WTC11 (cell line): Measurements from ENCODE around the gene SHROOM3. TPM values are rescaled to one million over a fixed set of nuclear protein-coding genes. Genes with fewer than 3 reads are reported as not detected.

Experiments
- ATAC-seq: fragments of 200-7000 bp; cut with Tn5 transposase; 2 replicates; pipeline ENCODE4 v1.10.0; 2021; ENCODE audit warnings: mild to moderate bottlenecking, moderate library complexity
- CTCF ChIA-PET: fragments of 300-600 bp; sonication (Branson Sonifier 250); formaldehyde crosslinking; loops from one replicate; lab custom pipeline; 2021; ENCODE audit warnings: antibody characterized with exemption; lab: Charles Lee
- POLR2A ChIA-PET: fragments of 350-600 bp; sonication (Branson Sonifier 250); formaldehyde crosslinking; loops from one replicate; lab custom pipeline; 2021; ENCODE audit warnings: antibody characterized with exemption; lab: Charles Lee
- DNase-seq: peaks from one replicate; pipeline ENCODE4 v3.0.0; 2021; ENCODE audit warnings: low spot score
- H3K27ac Mint-ChIP-seq: 2 replicates; pipeline ENCODE4 v1.8.0; 2021; ENCODE audit warnings: mixed read lengths
- H3K27me3 Mint-ChIP-seq: 2 replicates; pipeline ENCODE4 v1.8.0; 2021; ENCODE audit warnings: low read depth, mild to moderate bottlenecking, moderate library complexity, mixed read lengths
- H3K36me3 Mint-ChIP-seq: 2 replicates; pipeline ENCODE4 v1.8.0; 2021; ENCODE audit warnings: mixed read lengths
- H3K4me1 Mint-ChIP-seq: 2 replicates; pipeline ENCODE4 v1.8.0; 2022; ENCODE audit warnings: mixed read lengths
- H3K4me3 Mint-ChIP-seq: 2 replicates; pipeline ENCODE4 v1.8.0; 2021; ENCODE audit warnings: mild to moderate bottlenecking, moderate library complexity, mixed read lengths
- H3K9me3 Mint-ChIP-seq: 2 replicates; pipeline ENCODE4 v1.8.0; 2021; ENCODE audit warnings: mixed read lengths
- GRHL2 ChIP-seq: fragments of 250-450 bp; sonication (Bioruptor Pico); IDR thresholded peaks from 2 replicates; pipeline ENCODE4 v1.8.0; 2022; ENCODE audit warnings: mild to moderate bottlenecking, moderate library complexity; ENCODE audit not compliant: insufficient replicate concordance, severe bottlenecking
- HMGXB4 ChIP-seq: sonication (generic); formaldehyde crosslinking; IDR thresholded peaks from 2 replicates; pipeline ENCODE4 v1.8.1; 2023; ENCODE audit warnings: mild to moderate bottlenecking, moderate library complexity, missing genetic modification reagents
- JUN ChIP-seq: sonication (generic); formaldehyde crosslinking; IDR thresholded peaks from 2 replicates; pipeline ENCODE4 v1.8.0; 2023; ENCODE audit warnings: mild to moderate bottlenecking, missing genetic modification reagents
- NFYB ChIP-seq: sonication (generic); formaldehyde crosslinking; conservative IDR thresholded peaks from 2 replicates; pipeline ENCODE4 v1.8.0; 2022; ENCODE audit warnings: low read depth, missing genetic modification reagents
- PRDM15 ChIP-seq: sonication (generic); formaldehyde crosslinking; IDR thresholded peaks from 2 replicates; pipeline ENCODE4 v1.8.0; 2022; ENCODE audit warnings: missing genetic modification reagents
- PRRX2 ChIP-seq: fragments of 250-450 bp; sonication (Bioruptor Pico); IDR thresholded peaks from 2 replicates; pipeline ENCODE4 v1.8.0; 2021; ENCODE audit warnings: mild to moderate bottlenecking
- RELA ChIP-seq: sonication (generic); formaldehyde crosslinking; IDR thresholded peaks from 2 replicates; pipeline ENCODE4 v1.8.1; 2022; ENCODE audit warnings: missing genetic modification reagents, mild to moderate bottlenecking, borderline replicate concordance
- SP1 ChIP-seq: sonication (generic); formaldehyde crosslinking; conservative IDR thresholded peaks from 2 replicates; pipeline ENCODE4 v1.8.1; 2022; ENCODE audit warnings: missing genetic modification reagents
- TEAD4 ChIP-seq: sonication (generic); formaldehyde crosslinking; IDR thresholded peaks from 2 replicates; pipeline ENCODE4 v1.8.0; 2022; ENCODE audit warnings: mild to moderate bottlenecking, missing genetic modification reagents
- USF2 ChIP-seq: sonication (generic); formaldehyde crosslinking; IDR thresholded peaks from 2 replicates; pipeline ENCODE4 v1.8.1; 2023; ENCODE audit warnings: mild to moderate bottlenecking, missing genetic modification reagents, moderate library complexity
- ZBTB21 ChIP-seq: sonication (generic); formaldehyde crosslinking; IDR thresholded peaks from 2 replicates; pipeline ENCODE4 v1.8.1; 2023; ENCODE audit warnings: mild to moderate bottlenecking, missing genetic modification reagents, borderline replicate concordance
- ZNF138 ChIP-seq: sonication (generic); formaldehyde crosslinking; conservative IDR thresholded peaks from 2 replicates; pipeline ENCODE4 v1.8.1; 2022; ENCODE audit warnings: mild to moderate bottlenecking, moderate library complexity, missing genetic modification reagents
- ZNF219 ChIP-seq: sonication (generic); formaldehyde crosslinking; IDR thresholded peaks from 2 replicates; pipeline ENCODE4 v1.8.0; 2023; ENCODE audit warnings: missing genetic modification reagents, mild to moderate bottlenecking, borderline replicate concordance
- ZNF281 ChIP-seq: sonication (generic); formaldehyde crosslinking; IDR thresholded peaks from 2 replicates; pipeline ENCODE4 v1.8.0; 2023; ENCODE audit warnings: mild to moderate bottlenecking, missing genetic modification reagents
- ZNF532 ChIP-seq: fragments of 250-450 bp; sonication (Bioruptor Pico); IDR thresholded peaks from 2 replicates; pipeline ENCODE4 v1.9.0; 2021; ENCODE audit warnings: mild to moderate bottlenecking, borderline replicate concordance
- ZNF671 ChIP-seq: fragments of 250-450 bp; sonication (Bioruptor Pico); IDR thresholded peaks from 2 replicates; pipeline ENCODE4 v1.8.0; 2021; ENCODE audit warnings: mild to moderate bottlenecking
- total RNA-seq: library from RNA; stranded (reverse); gene quantifications from 3 replicates; pipeline ENCODE4 v1.2.3, GENCODE V29; 2021
- TF ChIP-seq, protein P1 (sequence below): fragments of 250-450 bp; sonication (Bioruptor Pico); IDR thresholded peaks from 2 replicates; pipeline ENCODE4 v1.9.0; 2021; ENCODE audit warnings: mild to moderate bottlenecking
- TF ChIP-seq, protein P2 (sequence below): sonication (generic); formaldehyde crosslinking; IDR thresholded peaks from 2 replicates; pipeline ENCODE4 v1.8.1; 2022; ENCODE audit warnings: mild to moderate bottlenecking, moderate library complexity, missing genetic modification reagents

Gene SHROOM3
- total RNA-seq, 1 experiment from 2014 or later: 71.9 TPM

- TF ChIP-seq HMGXB4 (CRISPR knock-in tag): no peak
- TF ChIP-seq GRHL2 (CRISPR knock-in tag): no peak
- no peak for TF ChIP-seq ZNF281 (CRISPR knock-in tag)
- TF ChIP-seq SP1 (CRISPR knock-in tag): no peak
- TF ChIP-seq PRDM15 (CRISPR knock-in tag): no peak
- TF ChIP-seq USF2 (CRISPR knock-in tag): no peak
- TF ChIP-seq PRRX2 (CRISPR knock-in tag): no peak
- TF ChIP-seq RELA (CRISPR knock-in tag): no peak
- no peak for TF ChIP-seq JUN (CRISPR knock-in tag)
- TF ChIP-seq NFYB: no peak
Observed at GRCh38 chr4:76489686-76490161, 54.7 kb downstream of the SHROOM3 start (continued).

DNA sequence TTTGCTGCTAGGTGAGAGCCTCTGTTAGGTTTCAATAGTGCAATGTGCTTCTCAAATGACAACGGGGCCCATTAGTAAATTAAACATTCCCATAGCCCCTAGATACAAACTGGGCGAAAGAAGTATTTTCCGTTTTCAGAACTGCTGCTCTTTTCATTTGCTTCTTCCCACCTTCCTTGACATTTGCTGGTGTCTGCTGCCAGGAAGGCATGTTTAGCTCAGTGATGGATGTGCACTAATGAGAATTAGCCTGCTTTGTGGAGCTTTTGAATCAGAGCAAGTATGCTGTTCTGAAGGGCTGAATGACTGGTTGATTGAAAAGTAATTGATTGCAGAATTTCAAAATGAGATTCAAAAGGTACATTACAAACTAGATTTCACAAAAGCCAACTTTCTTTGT, 57.0 kb downstream of the SHROOM3 start:
- Mint-ChIP-seq H3K4me1 (peaks cover 15% of the 10 kb centered on the region), H3K27me3 (no peaks in the 10 kb centered on the region), H3K27ac (no peak overlapping the region), H3K36me3 (peaks cover 6% of the 10 kb centered on the region; the same call in 1 of the 2 replicates), H3K9me3 (peaks cover 6% of the 10 kb centered on the region), H3K4me3 (no peak overlapping the region)
- ATAC-seq (no peak), DNase-seq (no peak)
- ChIA-PET POLR2A (no interaction called here), CTCF (interaction anchor here (0.5 kb wide), 1 partner anchor 16 kb away, joined by 3 read pairs; no protein-coding TSS in a partner anchor)
- TF ChIP-seq ZBTB21 (CRISPR knock-in tag): no peak
- no peak for TF ChIP-seq ZNF671
- TF ChIP-seq, protein P1, sequence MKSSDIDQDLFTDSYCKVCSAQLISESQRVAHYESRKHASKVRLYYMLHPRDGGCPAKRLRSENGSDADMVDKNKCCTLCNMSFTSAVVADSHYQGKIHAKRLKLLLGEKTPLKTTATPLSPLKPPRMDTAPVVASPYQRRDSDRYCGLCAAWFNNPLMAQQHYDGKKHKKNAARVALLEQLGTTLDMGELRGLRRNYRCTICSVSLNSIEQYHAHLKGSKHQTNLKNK (CRISPR knock-in tag): no peak
- TF ChIP-seq SP1 (CRISPR knock-in tag): no peak
- no peak for TF ChIP-seq ZNF219 (CRISPR knock-in tag)
- no peak for TF ChIP-seq ZNF138 (CRISPR knock-in tag)
- no peak for TF ChIP-seq TEAD4 (CRISPR knock-in tag)
- TF ChIP-seq, protein P2, sequence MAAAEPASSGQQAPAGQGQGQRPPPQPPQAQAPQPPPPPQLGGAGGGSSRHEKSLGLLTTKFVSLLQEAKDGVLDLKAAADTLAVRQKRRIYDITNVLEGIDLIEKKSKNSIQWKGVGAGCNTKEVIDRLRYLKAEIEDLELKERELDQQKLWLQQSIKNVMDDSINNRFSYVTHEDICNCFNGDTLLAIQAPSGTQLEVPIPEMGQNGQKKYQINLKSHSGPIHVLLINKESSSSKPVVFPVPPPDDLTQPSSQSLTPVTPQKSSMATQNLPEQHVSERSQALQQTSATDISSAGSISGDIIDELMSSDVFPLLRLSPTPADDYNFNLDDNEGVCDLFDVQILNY (CRISPR knock-in tag): no peak
- no peak for TF ChIP-seq ZNF532 (CRISPR knock-in tag)
